ENCODE data around the gene CDK2.

DNA sequence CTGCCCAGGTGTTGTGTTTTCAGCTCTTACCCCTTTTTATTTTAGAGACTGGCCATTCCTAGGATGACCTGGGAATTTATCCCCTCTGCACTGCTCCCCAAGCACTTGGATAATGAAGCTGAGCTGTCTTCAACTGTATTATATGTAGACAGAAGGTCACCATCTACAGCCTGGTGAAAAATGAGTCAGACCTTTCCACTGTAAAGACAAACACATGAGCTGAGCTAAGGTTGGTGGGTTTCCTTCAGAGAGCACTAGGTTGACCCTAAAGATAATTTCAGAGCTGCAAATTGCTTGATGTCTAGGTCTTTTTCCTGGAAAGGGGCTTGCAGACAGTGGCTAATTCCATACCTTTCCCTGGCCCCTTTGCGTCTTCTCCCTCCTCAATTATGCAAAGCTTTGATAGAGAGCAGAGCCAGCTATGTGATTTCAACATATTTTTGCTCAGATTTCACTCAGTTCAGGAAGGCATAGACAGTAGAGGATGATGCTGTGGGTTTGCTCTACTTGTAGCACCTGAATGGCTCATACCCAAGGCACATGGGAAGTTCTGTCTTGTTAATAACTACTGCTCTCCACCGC is 45.0 kb downstream of the CDK2 start:
- TF ChIP-seq, protein P1, sequence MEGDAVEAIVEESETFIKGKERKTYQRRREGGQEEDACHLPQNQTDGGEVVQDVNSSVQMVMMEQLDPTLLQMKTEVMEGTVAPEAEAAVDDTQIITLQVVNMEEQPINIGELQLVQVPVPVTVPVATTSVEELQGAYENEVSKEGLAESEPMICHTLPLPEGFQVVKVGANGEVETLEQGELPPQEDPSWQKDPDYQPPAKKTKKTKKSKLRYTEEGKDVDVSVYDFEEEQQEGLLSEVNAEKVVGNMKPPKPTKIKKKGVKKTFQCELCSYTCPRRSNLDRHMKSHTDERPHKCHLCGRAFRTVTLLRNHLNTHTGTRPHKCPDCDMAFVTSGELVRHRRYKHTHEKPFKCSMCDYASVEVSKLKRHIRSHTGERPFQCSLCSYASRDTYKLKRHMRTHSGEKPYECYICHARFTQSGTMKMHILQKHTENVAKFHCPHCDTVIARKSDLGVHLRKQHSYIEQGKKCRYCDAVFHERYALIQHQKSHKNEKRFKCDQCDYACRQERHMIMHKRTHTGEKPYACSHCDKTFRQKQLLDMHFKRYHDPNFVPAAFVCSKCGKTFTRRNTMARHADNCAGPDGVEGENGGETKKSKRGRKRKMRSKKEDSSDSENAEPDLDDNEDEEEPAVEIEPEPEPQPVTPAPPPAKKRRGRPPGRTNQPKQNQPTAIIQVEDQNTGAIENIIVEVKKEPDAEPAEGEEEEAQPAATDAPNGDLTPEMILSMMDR (IDR thresholded peaks at IDR 0.05) = no peak
- TF ChIP-seq RFX5 (IDR thresholded peaks at IDR 0.05; ENCODE audit: low read length) (no peak), GABPA (IDR thresholded peaks at IDR 0.05; ENCODE audit: low read depth) (no peak), RCOR1 (IDR thresholded peaks at IDR 0.05; ENCODE audit: low read length) (no peak)
- TF ChIP-seq, protein P2, sequence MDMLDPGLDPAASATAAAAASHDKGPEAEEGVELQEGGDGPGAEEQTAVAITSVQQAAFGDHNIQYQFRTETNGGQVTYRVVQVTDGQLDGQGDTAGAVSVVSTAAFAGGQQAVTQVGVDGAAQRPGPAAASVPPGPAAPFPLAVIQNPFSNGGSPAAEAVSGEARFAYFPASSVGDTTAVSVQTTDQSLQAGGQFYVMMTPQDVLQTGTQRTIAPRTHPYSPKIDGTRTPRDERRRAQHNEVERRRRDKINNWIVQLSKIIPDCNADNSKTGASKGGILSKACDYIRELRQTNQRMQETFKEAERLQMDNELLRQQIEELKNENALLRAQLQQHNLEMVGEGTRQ (IDR thresholded peaks at IDR 0.05; ENCODE audit: borderline replicate concordance, low read depth, low read length) = no peak
